DMS 273 (cell line): Measurements from ENCODE around the gene SMTNL2.

ENCODE experiments used
- DNase-seq: peaks from one replicate; lab custom pipeline; 2025; ENCODE audit not compliant: unreplicated experiment; lab: John Stamatoyannopoulos, UW

SMTNL2 gene

DNA sequence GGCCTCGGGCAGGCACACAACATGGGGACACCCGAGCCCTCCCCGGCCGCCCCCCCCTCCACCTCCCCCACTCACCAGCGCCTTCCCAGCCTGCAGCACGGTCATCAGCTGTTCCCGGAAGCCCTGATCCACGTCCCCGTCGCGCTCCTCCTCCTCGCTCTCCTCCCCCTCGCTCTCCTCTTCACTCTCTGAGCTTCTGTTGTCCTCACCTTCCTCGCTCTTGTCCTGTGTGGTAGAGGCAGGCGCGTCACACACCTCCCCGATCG, 39.4 kb upstream of the SMTNL2 start:
- no peak for DNase-seq

DNA sequence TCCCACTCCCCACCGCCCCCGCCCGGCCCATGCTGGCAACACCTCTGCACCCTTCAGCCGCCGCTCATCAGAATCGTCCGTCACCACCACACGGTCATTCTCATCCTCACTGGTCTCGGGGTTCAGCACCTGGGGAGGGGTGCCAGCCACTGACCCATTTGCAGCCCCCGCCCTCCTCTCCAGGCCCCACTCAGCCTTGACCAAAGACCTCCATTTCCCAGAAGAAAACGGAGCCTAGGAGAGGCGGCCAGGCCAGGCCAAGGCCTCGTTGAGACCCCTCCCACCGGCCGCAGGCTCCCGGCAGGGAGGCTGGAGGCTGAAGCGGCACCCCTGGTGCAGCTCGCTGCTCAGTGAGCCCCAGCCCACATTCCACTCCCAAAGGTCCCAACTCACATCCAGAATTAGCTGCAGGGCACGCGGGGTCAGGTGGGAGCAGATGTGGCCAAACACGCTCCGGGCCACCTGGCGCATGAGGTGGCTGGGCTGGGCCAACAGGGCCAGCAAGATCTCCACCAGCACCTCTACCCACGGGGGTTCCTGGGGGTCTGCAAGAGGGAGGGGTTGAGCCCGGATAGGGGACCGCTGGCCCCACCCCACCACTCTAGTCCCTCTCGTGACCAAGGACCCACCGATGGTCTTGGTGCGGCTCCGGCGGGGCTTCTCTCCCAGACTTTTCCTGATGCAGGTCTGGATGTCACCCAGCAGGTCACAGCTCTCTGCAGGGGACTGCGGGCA, 38.9 kb upstream of the SMTNL2 start:
- DNase-seq: no peak

DNA sequence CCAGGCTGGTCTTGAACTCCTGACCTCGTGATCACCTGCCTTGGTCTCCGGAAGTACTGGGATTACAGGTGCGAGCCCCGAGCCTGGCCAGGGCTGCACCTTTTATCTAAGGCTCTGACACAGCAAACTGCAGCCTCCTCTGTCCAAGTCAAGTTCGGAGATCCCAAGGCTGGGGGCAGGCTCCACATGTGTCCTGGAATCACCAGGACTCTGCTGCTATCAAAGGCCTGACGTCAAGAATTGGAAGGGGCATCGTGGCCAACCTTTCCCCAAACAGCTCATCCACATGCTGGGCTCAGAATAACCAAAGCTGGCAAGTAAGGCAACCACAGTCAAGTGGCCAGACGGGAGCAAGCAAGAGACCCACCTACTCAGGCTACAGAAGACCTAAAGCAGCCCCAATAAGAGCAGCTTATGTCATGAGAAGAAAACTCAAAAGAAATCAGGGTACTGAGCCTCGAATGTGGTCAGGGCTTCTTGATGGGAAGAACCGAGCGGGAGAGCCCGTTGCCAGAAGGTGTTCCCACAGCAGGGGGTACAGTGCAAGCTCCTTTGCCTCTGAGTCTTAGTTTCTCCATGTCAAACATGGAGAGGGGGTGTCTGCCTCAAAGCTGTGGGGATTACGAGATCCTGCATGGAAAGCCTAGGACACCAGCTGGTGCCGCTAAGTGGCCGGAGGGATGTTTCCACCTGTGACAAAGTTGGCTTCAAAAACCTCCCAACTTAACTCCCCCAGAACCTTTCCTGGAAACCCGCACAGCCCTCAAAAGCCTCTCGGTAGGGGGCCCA, 37.0 kb upstream of the SMTNL2 start:
- DNase-seq: no peak

DNA sequence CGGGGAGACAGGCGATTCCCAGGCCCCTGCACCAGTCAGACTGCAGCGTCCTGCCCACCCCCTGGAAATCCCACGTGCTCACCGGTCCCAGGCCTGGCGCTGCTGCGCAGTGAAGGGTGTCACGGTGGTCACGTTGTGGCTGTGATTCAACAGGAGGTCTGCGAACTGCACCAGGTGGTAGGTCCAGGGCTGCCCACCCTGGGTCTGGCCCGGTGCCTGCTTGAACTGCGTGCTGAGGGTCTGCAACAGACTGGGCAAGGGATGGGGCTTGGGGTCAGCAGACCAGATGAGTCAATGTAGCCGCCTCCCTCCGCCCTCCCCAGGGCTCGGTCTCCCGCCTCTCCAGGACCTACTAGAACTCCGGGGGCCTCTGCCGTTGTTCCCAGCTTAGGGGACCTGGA, 36.3 kb upstream of the SMTNL2 start:
- DNase-seq: no peak

DNA sequence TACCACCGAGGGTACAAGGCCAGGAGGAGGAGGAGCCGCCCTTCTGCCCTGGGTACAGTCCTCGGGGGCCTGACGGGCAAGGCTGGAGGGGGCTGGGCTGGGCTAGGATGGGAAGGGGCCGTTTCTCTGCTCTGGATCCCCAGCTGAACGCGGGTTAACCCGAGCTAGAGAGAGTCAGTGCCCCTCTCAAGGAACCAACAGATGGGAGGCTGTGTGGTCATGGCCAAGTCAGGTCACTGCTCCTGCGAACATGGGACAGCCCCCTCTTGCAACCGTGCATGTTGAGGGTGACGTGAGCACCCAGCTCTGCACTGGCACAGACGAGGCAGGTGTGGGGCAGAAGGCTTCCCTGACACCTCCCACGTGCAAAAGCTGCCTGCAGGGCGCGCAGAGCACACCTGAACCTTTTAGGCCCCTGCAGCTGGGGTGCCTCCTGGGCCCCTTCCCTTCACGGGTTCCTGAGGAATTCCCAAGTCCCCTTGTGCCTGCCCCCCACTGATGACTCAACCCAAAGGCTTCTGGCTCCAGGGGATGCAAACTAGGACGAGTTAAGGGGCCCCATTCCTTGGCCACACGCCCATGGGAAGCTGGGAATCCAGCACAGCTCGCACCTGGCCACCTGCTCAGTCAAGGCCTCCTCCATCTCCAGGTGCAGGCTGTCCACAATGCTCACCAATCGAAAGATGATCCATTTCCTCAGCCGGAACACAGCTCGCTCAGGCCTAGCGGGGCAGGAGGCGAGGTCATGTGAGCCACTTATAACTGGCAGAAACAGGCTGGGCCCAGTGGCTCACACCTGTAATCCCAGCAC, 35.4 kb upstream of the SMTNL2 start:
- DNase-seq: no peak

DNA sequence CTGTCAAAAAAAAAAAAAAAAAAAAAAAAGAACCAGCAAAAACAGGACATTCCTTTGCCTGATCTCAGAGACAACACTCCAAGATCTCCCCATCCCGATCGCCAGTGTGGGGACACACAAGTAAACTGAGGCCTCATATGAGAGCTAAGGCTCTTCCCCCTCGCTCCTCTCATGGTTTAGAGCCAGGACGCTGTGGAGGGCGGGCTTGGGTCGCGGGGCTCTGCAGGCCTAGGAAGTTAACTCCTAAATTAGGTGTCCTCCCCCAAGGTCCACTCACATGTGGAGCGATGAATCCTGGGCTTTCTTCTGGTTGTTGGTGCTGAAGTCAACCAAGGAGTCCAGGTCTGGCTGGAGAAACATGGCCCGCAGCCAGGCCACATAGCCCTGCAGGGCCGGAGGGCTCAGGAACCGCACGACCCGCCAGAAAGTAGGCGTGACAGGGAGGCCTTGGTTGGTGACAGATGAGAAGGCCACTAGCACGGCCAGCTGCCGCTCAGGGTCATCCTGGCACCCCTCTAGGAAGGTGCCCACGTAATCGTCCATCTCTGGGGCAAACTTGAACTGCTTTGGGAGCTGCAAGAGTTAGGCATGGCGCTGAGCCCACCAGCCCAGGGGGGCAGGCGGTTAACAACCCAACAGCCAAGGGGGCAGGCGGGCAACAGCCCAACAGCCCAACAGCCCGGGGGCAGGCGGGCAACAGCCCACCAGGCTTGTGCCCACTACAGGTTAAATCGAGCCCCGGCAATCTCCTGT, 34.4 kb upstream of the SMTNL2 start:
- DNase-seq: no peak

DNA sequence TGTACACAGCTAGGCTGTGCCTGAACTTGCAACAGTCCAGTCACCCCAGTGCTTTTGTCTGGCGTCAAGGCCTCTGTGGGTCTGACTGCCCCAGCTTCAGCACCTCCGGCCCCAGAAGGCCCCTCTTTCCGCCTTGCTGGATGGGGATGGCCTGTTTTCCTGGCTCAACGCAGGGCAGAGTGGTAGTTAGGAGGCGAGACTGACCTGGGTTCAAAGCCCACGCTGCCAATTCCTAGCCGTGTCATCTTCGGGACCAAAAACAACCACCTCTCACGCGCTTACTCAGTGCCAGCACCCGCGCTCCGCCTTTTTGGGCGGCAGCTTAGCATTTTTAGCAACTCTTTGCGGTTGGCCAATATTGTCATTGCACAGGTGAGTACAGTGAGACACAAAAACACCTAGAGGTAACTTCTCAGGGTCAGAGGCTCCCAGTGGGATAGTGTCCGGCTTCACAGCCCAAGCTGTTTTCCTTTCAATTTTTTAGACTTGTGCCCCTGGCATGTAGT, 33.7 kb upstream of the SMTNL2 start:
- no peak for DNase-seq

DNA sequence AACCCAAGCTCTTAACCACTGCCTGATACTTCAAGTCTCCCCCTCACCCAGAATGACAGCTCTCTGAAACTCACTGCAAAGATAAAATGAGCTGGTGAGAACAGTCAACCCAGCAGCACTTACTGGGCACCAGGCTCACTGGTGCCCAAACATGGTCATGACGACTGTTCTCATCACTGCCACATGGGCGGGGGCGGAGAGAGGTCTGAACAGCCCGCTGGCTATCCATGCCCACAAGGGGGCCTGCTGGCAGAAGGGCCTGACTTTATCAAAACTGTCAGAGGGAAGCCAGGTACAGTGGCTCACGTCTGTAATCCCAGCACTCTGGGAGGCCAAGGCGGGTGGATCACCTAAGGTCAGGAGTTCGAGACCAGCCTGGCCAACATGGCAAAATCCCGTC, 33.2 kb upstream of the SMTNL2 start:
- DNase-seq: peak; percentile 71

DNA sequence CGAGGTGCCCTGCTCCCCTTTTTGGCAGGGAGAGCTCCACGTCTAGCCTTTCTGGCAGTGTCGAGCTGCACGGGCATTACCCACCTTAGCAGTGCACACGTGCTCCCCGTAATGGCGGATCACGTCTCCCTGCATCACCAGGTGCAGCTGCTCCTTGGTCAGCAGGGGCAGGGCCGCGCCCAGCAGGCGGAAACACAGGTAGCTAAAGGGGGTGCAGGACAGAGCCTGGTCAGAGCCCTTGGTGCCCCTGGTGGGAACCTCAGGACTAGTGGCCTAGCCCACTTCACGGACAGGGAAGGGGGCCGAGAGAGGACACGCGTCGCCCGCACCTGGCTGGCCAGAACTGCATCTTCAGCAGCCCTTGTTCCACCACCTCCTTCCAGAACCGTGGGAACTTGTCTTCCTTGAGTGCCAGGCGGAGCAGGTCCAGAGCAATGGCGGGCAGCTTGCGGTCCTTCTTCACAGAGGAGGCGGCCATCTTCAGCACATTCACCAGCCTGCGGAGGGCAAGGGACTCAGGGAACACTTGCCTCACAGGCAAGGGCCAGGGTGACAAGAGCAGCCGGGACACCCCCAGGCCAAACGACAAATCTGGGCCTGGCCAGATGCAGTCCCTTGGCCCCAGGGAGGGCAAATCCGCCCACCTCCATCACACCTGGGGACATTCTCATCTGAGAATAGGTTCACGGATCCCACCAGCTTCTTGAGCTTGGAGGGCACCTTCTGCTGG, 32.4 kb upstream of the SMTNL2 start:
- no peak for DNase-seq

DNA sequence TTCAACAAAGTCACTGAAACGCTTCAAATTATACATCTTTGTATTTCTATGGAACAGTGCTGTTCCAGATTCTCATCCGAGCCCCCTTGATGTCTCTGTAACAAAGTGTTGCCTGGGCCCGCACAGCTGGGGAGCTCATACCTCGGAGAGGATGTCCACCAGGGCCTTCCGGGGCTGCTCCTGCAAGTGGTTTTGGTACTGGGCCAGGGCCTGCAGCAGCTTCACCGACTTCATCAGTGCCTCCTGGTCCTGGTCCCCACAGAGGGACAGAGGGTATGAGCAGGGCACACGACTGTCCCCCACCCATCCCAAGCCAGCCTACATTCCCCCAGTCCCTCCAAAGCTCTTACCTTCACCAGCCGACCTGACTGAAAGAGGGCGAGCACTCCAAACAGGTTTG, 30.7 kb upstream of the SMTNL2 start:
- no peak for DNase-seq

DNA sequence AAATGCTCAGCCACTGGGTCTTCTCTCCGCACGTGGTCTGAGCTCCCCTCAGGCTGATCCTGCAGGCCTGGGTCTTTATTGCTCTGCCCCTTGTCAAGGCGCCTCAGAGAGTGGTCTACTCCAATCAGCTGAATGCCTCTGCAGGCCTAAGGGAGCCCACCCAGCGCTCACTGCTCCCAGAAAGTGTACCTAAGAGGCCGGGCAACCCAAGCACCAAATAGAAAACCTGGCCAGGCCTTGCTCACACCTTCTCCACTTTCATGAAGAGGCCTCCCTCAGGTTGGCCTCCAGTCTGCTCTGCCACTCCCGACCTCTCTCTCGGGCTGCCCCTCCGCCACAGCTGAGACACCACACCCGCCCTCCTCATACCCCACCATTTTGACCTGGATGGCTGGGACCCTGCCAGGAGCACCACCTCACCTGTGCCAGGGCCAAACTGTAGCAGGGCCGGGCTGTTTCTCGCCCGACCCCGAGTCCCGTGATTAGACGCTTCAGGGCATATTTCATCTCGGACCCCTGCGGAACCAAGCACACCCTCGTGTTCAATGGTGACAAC, 29.8 kb upstream of the SMTNL2 start:
- no peak for DNase-seq

DNA sequence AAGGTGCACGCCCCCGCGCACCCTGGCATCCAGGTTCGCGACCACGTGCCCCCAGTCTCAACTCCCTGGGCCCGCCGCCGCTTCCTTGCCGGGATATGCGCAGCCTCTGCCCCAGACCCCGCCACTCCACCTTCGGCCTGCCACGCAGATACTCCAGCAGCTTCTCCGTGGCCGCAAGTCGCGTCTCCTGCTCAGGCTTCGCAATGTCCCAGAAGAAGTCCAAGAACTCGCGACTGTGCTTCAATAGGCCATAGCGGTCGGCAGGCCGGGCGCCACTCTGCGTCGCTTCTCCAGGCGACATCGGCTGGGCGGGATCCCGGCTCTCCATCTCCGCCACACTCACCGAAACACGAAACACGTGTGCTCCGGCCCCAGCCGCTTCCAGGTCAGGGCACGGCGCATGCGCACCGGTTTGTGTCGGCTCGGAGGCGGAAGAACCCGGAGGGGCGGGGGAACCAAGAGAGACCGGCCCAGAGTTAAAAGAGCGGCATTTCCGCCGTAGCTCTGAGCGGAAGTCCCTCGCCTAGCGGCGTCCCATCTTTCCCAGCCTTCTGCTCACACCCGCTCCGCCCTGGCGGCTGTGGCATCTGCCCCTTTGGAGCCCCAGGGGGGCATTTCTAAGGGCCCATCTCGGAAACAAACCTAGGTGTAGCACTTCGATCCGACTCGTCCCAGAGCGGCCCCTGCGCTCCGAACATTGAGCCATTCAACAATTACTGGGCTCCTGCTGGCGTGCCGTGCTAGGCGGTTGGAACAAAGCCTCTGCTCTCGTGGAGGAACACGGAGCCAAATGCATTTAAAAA, 29.1 kb upstream of the SMTNL2 start, which contains the start of gene MYBBP1A:
TSS of gene MYBBP1A (minus strand) at position 388 of the 803 bp plus-strand sequence. CDS start at position 328, 60 bp downstream.
- DNase-seq: peak; percentile 98

DNA sequence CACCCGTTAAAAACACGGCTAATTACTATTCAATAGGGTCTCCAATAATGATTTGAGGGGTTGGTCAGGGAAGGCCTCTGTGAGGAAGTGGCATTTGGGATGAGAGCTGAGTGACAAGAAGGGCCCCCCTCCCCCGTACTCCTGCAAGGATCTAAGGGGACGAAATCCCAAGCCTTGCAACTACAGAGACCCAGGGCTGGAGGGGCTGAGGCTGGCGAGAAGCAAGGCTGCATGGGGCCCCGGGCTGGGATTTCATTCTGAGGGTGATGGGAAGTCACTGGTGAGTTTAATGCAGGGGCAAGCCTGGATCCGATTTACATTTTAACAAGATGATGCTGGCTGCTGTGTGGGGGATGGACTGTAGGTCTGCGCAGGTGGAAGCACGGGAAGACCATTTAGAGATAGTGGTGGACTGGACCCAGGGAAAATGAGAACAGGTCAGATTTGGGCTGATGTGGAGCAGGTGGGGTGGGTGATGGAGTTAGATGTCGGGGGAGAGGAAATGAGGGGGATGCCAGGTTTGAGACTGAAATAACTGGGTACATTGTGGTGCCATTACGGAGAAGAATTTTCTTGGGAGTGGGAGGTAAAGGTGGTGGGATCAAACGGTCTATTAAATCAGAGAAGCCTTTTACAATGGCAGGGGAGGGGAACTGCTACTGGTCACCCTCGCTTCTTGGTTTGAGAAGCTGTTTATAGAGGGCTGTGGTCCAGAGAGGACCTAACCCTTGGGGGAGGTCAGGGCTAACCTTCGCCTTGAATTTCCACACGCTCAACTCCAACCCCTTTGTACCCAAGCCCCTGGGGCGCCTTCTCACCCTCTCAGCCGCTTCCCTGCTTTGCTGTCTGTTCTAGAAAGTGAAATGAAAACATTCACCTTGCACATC, 28.2 kb upstream of the SMTNL2 start:
- no peak for DNase-seq

DNA sequence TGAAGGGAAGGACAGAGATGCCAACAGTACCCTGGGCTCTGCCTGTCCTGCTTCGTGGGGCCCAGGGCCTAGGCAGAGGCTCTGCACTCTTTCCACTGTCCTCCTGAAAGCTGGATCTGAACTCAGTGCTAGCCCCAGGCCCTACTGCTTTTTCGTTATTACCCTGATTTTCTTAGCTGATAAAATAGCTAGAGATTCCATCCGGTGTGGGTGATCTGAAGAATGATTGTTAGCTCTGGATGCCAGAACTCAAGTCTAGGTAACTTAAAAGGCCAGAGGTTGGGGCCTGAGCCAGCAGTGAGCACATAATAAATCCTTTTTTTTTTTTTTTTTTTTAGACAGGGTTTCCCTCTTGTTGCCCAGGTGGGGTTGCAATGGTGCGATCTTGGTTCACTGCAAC, 27.3 kb upstream of the SMTNL2 start:
- DNase-seq: no peak

DNA sequence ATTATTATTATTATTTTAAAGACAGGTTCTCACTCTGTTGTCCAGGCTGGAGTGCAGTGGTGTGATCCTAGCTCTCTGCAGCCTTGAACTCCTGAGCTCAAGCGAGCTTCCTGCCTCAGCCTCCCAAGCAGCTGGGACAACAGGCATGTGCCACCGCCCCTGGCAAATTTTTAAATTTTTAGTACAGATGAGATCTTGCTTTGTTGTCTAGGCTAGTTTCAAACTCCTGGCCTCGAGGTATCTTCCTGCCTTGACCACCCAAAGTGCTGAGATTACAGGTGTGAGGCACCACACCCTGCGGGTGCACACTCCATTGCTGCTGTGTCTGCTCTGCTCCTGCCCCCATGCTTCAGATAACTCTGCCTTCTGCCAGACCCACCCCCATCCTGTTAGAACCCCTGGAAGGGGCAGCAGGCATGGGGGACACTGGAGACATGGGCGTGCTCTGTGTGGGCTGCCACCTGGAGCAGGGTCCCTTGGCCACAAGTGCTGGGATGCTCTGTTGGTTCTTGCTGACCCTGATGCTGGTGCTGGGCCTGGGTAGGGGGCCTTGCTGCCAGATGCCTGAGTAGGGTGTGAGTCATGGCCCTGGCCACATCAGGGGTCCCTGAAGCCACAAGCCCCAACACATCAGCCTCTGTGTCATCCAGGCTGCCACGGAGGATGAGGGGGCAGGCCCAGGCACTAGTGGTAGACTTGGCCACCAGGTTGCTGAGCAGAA, 26.5 kb upstream of the SMTNL2 start:
- no peak for DNase-seq

DNA sequence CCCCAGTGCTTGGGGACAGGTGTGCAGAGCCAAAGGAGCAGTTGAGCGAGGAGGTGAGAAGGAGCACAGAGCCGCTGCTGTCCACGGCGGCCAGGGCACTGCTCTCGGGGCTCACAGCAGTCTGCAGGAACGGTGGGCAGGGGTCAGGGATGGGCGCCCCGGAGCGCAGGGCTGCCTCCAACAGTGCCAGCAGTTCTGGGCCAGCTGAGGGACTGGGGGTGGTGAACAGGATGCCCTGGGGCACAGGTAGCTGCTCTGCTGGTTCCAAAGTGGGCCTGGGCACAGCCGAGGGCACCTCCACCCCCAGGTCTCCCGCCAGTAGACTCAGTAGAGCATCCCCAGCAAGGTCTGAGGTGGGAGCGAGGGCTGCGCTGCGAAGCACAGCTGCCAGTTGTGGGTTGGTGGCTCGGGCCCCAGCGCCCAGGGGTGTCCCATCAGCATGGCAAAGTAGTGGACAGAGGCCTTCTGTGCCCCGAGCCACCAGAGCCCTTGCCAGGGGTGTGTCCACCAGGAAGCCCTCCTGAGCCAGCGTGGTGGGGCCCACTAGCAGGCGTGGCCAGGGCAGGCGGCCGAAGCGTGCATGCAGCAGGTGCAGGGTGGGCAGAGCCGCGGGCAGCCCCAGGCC, 25.9 kb upstream of the SMTNL2 start:
- DNase-seq: no peak

DNA sequence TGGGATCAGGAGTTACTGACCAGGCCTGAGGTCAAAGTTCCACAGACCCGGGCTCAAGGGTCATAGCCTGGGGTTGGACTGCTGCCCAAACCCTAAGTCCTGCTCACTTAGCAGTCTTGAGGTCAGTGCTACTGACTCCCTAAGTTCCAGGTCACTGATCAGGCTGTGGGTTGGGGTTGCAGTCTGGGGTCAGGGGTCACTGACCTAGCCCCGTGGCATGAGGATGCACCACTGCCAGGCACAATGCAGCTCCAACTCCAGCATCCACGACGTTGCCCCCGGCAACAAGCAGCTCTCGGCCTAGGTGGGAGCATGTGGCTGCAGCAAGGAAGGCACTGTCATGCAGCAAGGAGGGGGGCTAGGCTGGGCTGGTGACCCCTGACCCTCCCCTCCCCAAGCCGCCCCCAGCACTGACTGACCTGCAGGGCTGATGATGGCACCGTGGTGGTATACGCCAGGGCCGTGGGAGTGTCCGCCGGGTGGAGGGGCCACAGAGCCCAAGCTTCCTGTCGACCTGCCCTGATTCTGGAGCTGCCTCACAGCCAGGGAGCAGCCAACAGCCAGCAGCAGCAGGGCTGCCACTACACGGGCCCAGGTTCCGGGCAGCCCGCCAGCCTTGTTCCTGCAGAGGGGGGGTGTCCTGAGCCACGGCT, 25.1 kb upstream of the SMTNL2 start:
- peak; percentile 52 for DNase-seq
